ENCODE results near the gene RAB29.
"Not testable (repeated sequence)": the region's sequence is repeated elsewhere in the genome, so short reads cannot be mapped to it uniquely, and the experiment has no call there.

RAB29 gene, protein sequence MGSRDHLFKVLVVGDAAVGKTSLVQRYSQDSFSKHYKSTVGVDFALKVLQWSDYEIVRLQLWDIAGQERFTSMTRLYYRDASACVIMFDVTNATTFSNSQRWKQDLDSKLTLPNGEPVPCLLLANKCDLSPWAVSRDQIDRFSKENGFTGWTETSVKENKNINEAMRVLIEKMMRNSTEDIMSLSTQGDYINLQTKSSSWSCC

DNA sequence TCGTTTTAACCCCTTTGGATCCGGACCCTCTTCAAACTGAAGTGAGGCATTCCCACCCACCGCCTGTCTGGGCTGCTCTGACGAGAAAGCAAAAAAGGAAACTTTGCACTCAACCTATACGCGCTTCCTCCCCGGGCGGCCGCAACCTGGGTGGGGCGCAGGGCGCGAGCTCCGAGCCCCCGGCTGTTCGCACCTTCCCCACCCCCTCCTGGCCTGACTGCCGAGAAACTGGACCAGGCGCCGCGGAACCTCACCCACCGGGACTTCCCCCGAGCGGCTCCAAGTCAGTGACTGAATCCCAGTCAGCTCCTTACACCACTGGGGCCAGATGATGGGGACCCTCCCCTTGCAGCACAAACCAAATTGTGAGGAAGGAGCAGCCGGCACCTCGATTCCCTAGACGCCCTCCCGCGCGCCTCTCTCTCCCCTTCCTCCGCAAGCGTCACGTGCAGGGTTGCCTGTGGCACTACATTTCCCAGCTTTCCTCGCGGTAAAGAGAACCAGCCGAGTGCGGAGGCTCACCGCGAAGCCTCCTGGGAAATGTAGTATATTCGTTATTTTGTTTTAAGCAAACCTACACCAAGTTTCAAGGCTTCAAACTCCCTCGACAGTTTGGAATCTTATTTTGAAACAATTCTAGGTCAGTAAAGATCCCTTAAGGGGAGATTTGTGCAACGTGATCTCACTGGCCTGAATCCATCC lies at the start of gene RAB29:
Gene RAB29 (minus strand): TSS at position 468 of the 702 bp plus-strand sequence. CDS start 526 bp downstream, outside the sequence.
- peak; percentile 91 for DNase-seq (ENCODE audit: low spot score)

DNA sequence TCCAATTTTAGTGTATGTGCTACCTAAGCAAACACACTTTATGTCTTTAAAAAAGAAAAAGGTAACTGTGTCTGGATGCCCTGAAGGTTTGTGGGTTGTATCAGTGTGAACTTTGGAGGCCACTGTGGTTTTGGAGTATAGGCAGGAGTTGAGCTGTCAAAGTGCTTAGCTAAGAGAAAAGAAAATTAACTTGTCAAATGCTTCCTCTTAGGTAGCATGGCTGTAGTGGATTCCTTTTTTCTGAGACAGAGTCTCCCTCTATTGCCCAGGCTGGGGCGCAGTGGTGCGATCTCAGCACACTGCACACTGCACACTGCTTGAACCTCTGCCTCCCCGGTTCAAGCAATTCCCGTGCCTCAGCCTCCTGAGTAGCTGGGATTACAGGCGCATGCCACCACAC lies 48.9 kb upstream of the RAB29 start:
- DNase-seq (ENCODE audit: low spot score), result no peak

DNA sequence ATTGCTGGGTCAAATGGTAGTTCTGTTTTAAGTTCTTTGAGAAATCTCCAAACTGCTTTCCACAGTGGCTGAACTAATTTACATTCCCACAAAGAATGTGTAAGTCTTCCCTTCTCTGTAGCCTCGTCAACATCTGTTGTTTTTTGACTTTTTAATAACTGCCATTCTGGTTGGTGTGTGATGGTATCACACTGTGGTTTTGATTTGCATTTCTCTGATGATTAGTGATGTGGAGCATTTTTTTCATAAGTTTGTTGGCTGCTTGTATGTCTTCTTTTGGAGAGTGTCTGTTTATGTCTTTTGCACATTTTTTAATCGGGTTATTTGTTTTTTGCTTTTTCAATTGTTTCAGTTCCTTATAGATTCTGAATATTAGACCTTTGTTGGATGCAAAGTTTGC lies 48.0 kb upstream of the RAB29 start:
- not testable (repeated sequence) for DNase-seq (ENCODE audit: low spot score)

DNA sequence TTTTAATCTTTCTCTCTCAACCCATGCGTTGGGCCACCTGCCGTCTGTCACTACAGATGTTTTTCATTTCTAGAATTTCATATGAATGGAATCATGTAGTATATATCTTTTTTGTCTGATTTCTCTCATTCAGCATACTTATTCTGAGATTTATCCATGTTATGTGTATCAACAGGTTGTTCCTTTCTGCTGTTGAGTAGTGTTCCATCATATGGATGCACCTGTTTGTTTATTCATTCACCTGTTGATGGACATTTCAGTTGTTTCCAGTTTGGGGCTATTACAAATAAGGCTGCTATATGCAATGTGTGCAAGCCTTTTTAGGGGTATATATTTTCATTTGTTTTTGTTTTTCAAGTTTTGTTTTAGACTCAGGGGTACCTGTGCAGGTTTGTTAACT lies 47.1 kb upstream of the RAB29 start:
- DNase-seq (ENCODE audit: low spot score), result no peak

DNA sequence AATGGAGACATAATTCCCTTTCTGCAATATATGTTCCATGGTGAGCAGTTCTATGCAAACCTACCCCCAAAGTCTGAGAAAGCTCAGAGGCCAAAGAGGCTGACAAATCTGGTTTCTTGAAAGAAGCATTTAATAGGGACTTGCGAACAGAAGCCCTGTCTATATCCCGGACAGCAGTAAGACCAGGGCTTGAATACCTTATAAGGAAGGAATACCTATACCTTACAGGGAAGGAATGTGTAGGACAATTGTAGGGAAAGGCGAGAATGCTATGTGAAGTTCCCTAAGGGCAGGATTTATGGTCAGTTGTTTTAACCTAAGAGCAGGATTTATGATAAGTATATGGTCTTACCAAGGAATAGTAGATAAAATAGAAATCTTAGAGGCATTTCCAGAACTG lies 42.7 kb upstream of the RAB29 start:
- DNase-seq (ENCODE audit: low spot score), result no peak

DNA sequence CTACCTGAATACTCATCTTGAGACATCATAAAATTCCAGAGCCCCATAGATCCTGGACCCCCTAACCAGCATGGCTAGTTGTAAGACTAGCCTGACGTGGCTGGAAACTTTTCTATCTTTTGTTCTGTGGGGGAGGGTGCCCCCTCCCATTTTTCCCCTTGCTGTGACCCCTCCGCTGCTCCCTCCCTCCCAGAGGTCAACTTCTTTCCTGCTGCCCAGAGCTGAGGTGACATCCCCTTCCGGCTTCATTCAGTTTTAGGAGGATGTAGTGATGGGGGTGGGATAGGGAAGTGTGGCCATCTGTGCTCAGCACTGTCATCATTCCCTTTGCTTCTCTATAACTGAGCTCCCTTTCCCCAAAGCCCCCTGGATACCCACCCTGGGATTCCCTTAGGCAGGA lies 42.1 kb upstream of the RAB29 start:
- DNase-seq (ENCODE audit: low spot score), result no peak

DNA sequence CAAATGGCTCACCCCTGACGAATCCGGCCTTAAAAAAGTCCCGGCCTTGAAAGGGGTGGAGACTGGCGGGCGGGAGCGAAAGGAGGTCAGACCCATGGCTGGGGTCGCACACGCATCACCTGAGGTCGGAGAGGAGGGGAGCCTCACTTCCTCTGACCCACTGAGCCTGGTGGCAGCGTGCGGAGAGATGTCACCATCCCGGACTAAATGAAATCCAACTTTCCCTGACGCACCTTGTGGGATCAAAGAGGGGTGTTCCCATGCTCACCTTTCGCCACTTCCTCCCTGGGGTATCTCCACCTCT lies 38.4 kb upstream of the RAB29 start:
- DNase-seq (ENCODE audit: low spot score), result no peak

DNA sequence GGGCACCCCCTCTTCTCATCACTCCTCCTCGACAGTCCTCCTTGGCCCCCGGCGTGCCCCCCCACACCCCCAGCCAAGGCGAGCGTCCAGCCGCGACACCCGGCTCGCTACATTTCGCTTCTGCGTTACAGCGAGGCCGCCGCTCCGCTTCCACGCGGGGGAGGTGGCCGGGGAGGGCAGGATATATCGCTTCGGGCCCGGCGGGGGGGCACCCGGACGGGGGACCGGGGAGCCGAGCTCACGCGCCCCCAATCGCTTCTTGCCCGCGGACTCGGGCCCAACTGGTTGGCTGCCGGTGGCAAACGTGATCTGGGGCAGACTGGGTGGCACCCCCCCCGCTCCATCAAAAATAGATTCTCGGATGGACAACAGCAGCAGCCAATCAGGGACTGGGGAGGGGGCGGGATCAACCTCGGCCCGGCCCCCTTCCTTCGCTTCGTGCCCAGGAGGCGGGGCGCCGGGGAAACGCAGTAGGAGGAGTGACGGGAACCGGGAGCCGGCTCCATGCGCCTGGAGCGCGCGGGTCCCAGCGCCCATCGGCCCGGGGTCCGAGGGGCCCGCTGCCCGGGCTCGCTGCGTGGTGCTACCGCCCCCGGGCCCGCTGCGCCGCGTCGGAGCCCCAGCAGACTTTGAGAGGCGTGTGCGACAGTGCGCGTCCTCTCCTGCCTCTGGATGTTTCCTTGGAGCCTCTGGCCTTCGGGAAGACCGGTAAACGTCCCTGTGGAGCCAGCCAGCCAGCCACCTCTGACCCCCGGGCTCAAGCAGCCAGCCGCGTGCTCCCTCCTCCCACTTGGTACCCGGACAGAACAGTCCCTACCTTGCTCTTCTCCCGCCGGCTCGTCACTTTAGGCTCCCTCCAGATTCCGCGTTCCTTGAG lies 37.8 kb upstream of the RAB29 start, which contains the start of gene SLC41A1:
Gene SLC41A1 (minus strand): TSS at position 321 of the 877 bp plus-strand sequence. CDS start 2,757 bp downstream, outside the sequence.
- peak; percentile 95 for DNase-seq (ENCODE audit: low spot score)

DNA sequence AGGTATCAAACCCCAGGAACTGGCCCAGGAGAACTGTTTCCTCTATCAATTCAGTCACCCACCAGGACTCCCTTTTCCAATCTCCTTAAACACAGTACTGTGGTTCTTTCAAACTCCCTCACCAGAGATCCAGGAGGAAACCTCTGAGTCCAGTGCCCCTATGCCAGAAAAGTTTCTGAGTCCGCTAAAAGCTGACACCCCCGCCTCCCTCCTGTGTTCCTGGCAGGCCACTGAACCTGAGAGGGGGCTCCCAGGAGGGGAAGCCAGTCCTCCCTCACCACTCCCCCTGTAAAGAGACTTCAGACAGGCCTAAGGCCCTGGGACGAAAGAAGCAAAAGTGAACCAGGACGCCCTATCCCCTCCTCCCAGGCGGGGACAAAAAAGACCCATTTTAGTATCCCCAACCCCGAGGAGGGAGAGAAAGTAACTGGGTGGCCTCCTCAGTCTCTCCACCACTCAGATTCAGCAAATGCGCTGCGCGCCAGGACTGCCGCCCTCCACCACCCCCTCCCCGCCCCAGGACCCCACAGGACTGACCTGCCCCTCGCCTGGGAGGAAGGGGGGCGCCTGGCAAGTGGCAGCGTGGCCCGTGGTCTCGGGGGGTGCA lies 37.1 kb upstream of the RAB29 start:
- peak; percentile 40 for DNase-seq (ENCODE audit: low spot score)

DNA sequence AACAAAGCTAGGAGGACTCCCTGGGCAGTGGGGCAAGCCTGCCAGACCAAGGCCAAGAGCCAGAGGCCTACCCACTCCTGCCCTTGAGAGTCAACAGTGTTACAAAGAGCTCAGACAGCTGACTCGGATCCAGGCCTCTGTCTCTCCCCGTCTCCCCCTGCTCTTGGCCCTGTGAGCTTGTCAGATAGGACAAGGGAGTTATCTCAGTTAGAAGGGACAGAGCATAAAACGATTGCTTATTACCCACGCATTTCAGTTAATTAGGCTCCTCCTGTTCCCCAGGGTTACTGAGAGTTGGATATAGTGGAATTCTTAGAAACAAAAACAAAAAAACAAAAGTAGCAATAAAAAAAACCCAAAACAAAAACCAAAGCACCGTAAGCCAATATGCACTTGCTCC lies 36.4 kb upstream of the RAB29 start:
- DNase-seq (ENCODE audit: low spot score), result peak; percentile 51

DNA sequence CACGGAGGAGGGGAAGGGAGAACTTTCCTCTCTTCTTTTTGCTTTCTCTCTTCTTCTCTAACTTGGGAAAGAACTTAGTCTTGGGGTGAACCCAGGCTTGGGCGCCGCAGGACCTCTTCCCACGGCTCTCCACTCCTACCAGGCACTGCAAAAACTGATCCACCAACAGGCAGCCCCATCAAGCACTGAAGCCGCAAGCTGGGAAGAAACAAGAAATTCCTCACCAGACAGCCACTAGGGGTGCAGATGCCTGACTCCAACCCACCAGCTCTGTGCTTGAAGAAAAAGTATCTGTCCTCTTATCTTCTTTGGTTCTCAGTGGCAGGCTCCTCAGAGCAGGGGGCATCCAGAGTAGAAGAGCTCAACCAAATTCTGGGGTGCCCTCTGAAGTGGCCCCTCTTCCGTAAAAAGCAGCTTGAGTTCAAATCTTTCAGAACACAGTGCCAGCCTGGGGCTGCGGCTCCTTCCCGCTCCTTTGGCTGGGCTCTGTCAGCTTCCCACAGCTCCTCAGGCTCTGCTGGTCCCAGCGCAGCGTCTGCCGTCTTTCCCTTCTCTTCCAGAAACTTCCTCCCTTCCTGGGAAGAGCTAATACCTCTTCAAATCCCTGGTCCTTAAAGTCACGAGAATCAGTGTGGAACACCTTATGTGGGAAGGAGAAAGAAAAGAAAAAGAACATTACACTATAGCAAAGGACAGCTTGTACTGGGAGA lies 35.3 kb upstream of the RAB29 start:
- DNase-seq (ENCODE audit: low spot score), result peak; percentile 37

DNA sequence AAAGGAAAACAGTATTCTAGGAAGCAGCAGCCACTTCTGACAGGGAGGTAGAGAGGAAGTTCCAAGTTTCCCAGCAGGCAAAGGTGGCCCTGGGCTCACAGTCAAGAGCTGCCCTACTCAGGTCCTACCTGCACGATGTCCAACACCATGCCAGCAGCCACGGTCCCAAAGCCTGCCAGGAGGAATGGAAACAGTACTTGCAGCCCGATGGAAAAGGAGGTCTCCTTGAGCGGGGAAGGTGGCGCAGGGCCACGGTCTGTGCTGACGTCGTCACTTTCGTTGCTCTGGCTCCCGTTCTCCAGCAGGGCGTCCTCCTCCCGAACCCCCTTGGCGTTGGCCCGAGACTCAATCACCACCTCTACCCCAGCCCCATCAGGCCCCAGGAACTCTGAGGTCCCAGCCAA lies 34.7 kb upstream of the RAB29 start:
- DNase-seq (ENCODE audit: low spot score), result no peak

DNA sequence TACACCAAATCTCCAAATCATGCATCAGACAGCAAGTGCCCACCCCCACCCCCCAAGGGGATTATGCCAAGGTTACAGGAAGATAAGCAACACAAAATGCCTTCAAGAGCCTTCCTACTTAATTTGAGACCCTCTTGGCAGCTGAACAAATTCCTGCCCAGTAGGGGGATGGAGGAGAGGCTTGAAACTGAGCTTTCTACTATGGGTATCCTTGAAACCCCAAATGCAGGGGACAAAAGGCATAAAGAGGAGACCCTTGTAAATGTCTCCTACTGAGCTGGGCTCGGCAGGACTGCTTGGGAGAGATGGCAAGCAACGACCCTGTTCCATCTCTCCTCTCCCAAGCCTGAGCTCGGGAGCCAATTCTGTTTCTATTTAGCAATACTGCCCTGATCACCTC lies 34.2 kb upstream of the RAB29 start:
- no peak for DNase-seq (ENCODE audit: low spot score)

DNA sequence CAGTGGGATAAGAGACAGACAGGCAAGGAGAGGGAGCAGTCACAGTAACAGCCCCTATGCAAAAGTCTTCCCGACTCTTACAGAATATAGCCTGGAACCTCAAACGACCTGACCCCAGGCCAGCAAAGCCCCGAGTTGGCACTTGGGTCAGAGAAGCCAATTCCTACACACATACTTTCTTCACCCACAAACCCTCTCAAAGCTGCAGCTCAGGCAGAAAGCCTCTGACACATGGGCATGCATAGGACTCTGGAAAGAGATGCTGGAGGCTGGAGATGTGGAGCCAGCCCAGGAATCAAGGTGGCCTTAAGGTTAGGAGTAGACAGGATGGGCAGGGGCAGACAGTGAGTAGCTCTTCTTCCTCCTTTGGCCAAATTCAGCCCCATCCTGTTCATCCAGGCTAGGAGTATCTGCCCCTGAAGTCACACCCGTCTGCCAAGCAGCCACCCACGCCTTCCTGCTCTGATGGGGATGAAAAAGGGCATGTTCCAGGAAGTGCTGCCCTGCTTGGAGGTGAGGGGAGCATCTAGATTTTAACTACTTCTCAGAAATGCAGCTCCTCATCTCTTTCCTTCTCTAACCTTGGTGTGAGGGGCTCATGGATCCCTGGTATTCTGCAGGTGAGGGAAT lies 29.9 kb upstream of the RAB29 start:
- DNase-seq (ENCODE audit: low spot score), result no peak

DNA sequence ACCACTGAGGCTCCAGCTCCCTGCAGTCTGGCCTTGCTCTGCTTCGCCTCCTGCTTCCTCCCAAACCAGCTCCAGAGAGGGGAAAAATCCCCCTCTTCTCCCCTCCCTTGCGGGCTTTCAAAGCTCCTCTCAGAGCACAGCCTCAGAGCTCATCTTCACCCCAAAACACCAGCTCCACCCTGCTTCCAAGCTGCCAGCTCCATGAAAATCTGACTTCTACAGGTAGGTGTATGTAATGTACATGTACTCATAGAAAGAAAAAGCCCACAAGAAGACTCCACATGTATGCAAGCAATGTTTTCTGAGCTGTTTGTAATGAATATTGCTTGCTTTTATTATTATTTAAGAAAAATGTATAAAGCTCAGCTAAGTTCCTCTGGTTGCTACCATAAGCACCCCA lies 29.3 kb upstream of the RAB29 start:
- no peak for DNase-seq (ENCODE audit: low spot score)

DNA sequence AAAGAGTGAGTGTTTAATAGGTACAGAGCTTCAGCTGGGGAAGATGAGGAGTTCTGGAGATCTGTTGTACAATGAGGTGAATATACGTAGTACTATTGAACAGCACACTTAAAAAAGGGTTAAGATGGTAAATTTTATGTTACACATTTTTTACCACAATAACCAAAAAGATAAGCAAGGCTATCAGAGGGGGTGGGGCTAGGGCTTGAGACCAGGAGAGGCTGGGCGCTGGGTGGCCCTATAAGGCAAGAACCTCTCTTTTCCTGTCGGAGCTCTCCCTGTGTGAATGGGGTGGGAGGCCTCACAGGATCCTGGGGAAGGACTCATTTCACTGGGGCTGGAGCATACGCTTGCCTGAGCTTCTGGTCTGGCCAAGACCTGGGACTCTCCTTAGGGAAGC lies 28.7 kb upstream of the RAB29 start:
- no peak for DNase-seq (ENCODE audit: low spot score)

DNA sequence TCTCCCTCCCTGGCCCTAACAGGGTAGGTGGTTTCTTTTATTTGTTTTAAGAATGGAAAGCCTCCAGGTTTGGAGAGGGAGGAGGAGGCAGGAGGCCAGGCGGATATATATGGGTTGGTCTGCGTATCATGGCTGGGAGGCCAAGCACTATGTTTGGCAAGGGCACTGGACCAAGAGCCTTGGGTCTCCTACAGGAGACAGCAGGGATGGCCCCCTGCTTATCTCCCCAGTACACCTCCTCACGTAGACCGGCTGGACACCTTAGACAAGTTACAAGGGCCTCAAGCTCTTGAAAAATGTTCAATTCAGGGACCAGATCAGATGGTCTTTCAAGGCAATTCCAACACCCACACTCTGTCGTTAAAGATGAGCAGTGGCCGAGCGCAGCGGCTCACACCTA lies 26.8 kb upstream of the RAB29 start:
- no peak for DNase-seq (ENCODE audit: low spot score)

DNA sequence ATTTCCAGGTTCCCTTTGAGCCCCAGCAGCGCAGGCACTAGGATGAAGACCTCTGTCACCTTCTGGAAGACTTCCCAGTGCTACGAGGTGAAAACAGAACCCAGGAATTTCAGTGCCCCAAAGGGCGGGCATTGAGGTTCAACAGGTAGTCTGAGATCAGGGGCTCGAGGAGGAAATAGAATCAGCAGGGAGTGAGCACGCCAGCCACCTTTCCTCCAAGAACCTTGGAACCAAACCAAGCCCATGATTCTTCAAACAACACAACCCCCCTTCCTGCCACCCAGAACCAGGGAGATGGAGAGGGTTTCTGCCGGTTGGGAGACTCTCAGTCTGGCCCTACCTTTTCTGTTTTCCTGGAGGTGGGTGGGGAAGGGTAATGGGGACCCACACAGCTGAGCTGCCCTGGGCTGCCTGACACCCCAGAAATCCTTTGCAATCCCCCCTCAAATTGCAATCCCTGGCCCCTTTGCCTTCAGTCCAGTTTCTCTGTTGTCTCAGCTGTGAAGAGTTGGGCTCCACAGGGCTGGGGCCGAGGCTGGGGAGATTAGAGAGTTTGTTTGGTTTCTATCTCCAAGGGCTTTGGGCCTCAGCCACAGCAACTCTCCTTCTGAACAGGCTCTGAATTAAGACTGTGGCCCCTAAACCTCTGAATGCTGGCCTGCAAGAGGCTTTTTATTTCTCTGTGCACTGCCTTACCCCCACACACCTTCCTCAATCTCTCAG lies 25.9 kb upstream of the RAB29 start:
- no peak for DNase-seq (ENCODE audit: low spot score)

DNA sequence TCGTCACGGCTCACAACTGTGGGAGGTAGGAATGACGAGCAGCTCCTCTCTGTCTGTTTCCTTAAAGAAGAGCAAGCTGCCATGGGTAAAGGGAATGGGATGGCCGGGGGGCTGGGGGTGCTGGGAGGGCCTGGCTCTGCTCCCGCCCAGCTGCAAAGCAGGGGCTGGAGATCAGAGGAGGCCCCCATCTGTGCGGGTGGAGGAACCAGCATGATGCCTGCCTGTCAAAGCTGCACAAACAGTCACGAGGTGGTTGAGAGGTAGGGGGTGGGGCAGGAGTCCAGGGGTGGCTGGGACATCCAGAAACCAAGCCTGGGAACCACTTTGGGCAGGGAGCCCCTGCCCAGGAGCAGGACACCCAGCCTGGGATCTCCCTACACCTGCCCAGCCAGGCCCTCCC lies 25.1 kb upstream of the RAB29 start:
- no peak for DNase-seq (ENCODE audit: low spot score)

DNA sequence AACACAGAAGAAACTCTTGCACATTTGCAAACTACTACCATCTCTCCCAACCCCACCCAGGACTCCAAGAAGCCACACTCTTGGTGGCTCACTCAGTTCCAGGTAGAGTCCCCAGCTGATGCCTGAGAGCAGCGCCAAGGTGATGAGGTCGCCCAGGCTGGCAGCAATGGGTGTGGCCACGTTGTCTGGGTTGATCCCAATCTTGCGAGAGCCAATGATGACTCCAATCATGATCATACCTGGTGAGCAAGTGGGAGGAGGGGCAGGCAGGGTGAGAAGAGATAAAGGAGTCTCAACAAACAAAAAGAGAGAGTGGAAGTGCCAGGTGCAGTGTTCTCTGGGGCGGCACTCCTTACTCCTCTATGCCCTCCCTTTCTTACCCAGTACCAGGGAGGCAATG lies 23.3 kb upstream of the RAB29 start:
- DNase-seq (ENCODE audit: low spot score), result no peak

DNA sequence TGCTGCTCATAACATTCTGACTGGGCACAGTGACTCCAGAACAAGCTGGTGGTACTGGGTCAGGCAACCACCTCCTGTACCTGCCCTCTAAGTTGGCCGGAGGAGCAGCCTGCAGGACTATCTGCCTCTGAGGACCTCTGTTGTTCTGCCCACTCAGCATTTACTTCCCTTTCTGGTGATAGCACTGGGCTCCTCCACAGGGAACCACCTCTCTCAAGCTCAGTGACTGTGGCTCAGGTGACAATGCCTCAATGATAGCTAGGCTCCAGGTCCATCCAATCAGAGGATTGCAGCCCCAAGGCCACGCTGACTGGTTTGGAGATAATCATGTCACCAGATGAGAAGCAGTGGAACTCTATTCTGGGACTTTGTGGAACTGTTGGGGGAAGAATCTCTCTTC lies 21.9 kb upstream of the RAB29 start:
- no peak for DNase-seq (ENCODE audit: low spot score)
